Astrocyte (in vitro differentiated cells and primary cell): ENCODE results near the gene SBNO2. TPM values are rescaled to one million over a fixed set of nuclear protein-coding genes. Genes with fewer than 3 reads are reported as not detected.

Source experiments
- DNase-seq: peaks from one replicate; pipeline ENCODE4 v3.0.0-alpha.2; 2010; ENCODE audit warnings: low read depth
- FAIRE-seq: peaks from 2 replicates; lab custom pipeline; 2011; peaks lifted over from hg19 to GRCh38; lab: Jason Lieb, UNC
- H2AFZ ChIP-seq: 2 replicates; pipeline ENCODE4 v1.6.0; 2012; ENCODE audit warnings: low read depth, low read length, inconsistent platforms
- H3K27ac ChIP-seq: 2 replicates; pipeline ENCODE4 v1.5.1; 2011; ENCODE audit warnings: low read depth, low read length, inconsistent platforms
- H3K27me3 ChIP-seq: 2 replicates; pipeline ENCODE4 v1.6.0; 2011; ENCODE audit warnings: low read length, inconsistent platforms; ENCODE audit not compliant: insufficient read depth
- H3K36me3 ChIP-seq: 2 replicates; pipeline ENCODE4 v1.5.1; 2011; ENCODE audit warnings: low read length, inconsistent platforms; ENCODE audit not compliant: insufficient read depth
- H3K4me1 ChIP-seq: 2 replicates; pipeline ENCODE4 v1.5.1; 2011; ENCODE audit warnings: low read length, inconsistent platforms; ENCODE audit not compliant: insufficient read depth
- H3K4me2 ChIP-seq: 2 replicates; pipeline ENCODE4 v1.6.0; 2012; ENCODE audit warnings: low read length, inconsistent platforms
- H3K4me3 ChIP-seq: 2 replicates; pipeline ENCODE4 v1.5.1; 2011; ENCODE audit warnings: low read depth, mild to moderate bottlenecking, low read length, inconsistent platforms; ENCODE audit not compliant: insufficient read depth
- H3K79me2 ChIP-seq: 2 replicates; pipeline ENCODE4 v1.6.0; 2012; ENCODE audit warnings: mild to moderate bottlenecking, low read length, inconsistent platforms; ENCODE audit not compliant: insufficient read depth
- H3K9ac ChIP-seq: 2 replicates; pipeline ENCODE4 v1.6.0; 2012; ENCODE audit warnings: mild to moderate bottlenecking, low read length, inconsistent platforms
- H3K9me3 ChIP-seq: 2 replicates; pipeline ENCODE4 v1.5.1; 2012; ENCODE audit warnings: low read depth, mild to moderate bottlenecking, low read length, inconsistent platforms; ENCODE audit not compliant: insufficient read depth
- H4K20me1 ChIP-seq: 2 replicates; pipeline ENCODE4 v1.6.0; 2012; ENCODE audit warnings: low read length, inconsistent platforms; ENCODE audit not compliant: insufficient read depth
- H3K27ac Mint-ChIP-seq: one replicate; pipeline ENCODE4 v1.8.0; 2021; ENCODE audit warnings: mild to moderate bottlenecking, mixed read lengths; ENCODE audit not compliant: unreplicated experiment
- H3K27me3 Mint-ChIP-seq: one replicate; pipeline ENCODE4 v1.8.0; 2021; ENCODE audit warnings: low read depth, mixed read lengths; ENCODE audit not compliant: unreplicated experiment
- H3K36me3 Mint-ChIP-seq: one replicate; pipeline ENCODE4 v1.8.0; 2021; ENCODE audit warnings: low read depth, mixed read lengths; ENCODE audit not compliant: unreplicated experiment
- H3K4me1 Mint-ChIP-seq: one replicate; pipeline ENCODE4 v1.8.0; 2021; ENCODE audit warnings: low read depth, mixed read lengths; ENCODE audit not compliant: unreplicated experiment
- H3K4me3 Mint-ChIP-seq: one replicate; pipeline ENCODE4 v1.8.0; 2021; ENCODE audit warnings: mild to moderate bottlenecking, moderate library complexity, mixed read lengths; ENCODE audit not compliant: unreplicated experiment
- H3K9me3 Mint-ChIP-seq: one replicate; pipeline ENCODE4 v1.8.0; 2021; ENCODE audit warnings: mild to moderate bottlenecking, mixed read lengths; ENCODE audit not compliant: unreplicated experiment
- CTCF ChIP-seq: IDR thresholded peaks from 2 replicates; pipeline ENCODE4 v1.5.1; 2011; ENCODE audit warnings: low read depth, mild to moderate bottlenecking, inconsistent platforms, low read length, moderate library complexity; ENCODE audit not compliant: insufficient read depth
- EZH2 ChIP-seq: IDR thresholded peaks from 2 replicates; pipeline ENCODE4 v1.6.1; 2012; ENCODE audit warnings: mild to moderate bottlenecking, low read length, inconsistent platforms; ENCODE audit not compliant: insufficient read depth
- total RNA-seq: library from RNA; stranded (reverse); gene quantifications from 2 replicates; pipeline ENCODE4 v1.2.1, GENCODE V29; 2021

The SBNO2 gene
- total RNA-seq, 1 donor from 2014 or later, result 39.3 TPM

GRCh38 chr19:1146858-1147780, 26.9 kb downstream of the SBNO2 start:
- H3K4me1 ChIP-seq, result no peaks in the 10 kb centered on the region
- no peaks in the 10 kb centered on the region for H3K27me3 ChIP-seq
- Mint-ChIP-seq H3K4me3 (no peak overlapping the region), H3K27me3 (no peaks in the 10 kb centered on the region), H3K4me1 (no peaks in the 10 kb centered on the region), H3K9me3 (no peaks in the 10 kb centered on the region), H3K36me3 (peaks cover 15% of the 10 kb centered on the region), H3K27ac (no peak overlapping the region)
- peaks cover 3% of the 10 kb centered on the region for H3K36me3 ChIP-seq
- no peak overlapping the region for H2AFZ ChIP-seq
- H3K4me3 ChIP-seq, result no peak overlapping the region
- no peak overlapping the region for H3K27ac ChIP-seq
- H3K9me3 ChIP-seq, result no peaks in the 10 kb centered on the region
- FAIRE-seq (no peak), DNase-seq (no peak)
- no peak for TF ChIP-seq EZH2
- TF ChIP-seq CTCF, result no peak
- H4K20me1 ChIP-seq, result peaks cover 27% of the 10 kb centered on the region
- H3K9ac ChIP-seq, result no peak overlapping the region
- H3K79me2 ChIP-seq, result no peaks in the 10 kb centered on the region
- no peak overlapping the region for H3K4me2 ChIP-seq

- TF ChIP-seq EZH2 (no peak), CTCF (no peak)
- Histone ChIP-seq H4K20me1 (peaks cover 25% of the 10 kb centered on the region), H3K9ac (no peak overlapping the region), H3K27ac (no peak overlapping the region), H2AFZ (no peak overlapping the region), H3K9me3 (no peaks in the 10 kb centered on the region), H3K4me1 (no peaks in the 10 kb centered on the region), H3K4me2 (no peak overlapping the region), H3K27me3 (no peaks in the 10 kb centered on the region), H3K79me2 (no peaks in the 10 kb centered on the region), H3K36me3 (peaks cover 3% of the 10 kb centered on the region), H3K4me3 (no peak overlapping the region)
- no peak overlapping the region for H3K27ac Mint-ChIP-seq
- peaks cover 18% of the 10 kb centered on the region for H3K36me3 Mint-ChIP-seq
- H3K4me1 Mint-ChIP-seq, result no peaks in the 10 kb centered on the region
- no peaks in the 10 kb centered on the region for H3K27me3 Mint-ChIP-seq
- DNase-seq, result no peak
- no peak for FAIRE-seq
- H3K9me3 Mint-ChIP-seq, result no peaks in the 10 kb centered on the region
- no peak overlapping the region for H3K4me3 Mint-ChIP-seq
These were observed 27.7 kb downstream of the SBNO2 start for GRCh38 chr19:1146412-1146699.
